Measurements from ENCODE around the gene TMEM97.
A peak's percentile ranks its signal among the peaks of the same experiment; 100 is the strongest.

The TMEM97 gene

DNA sequence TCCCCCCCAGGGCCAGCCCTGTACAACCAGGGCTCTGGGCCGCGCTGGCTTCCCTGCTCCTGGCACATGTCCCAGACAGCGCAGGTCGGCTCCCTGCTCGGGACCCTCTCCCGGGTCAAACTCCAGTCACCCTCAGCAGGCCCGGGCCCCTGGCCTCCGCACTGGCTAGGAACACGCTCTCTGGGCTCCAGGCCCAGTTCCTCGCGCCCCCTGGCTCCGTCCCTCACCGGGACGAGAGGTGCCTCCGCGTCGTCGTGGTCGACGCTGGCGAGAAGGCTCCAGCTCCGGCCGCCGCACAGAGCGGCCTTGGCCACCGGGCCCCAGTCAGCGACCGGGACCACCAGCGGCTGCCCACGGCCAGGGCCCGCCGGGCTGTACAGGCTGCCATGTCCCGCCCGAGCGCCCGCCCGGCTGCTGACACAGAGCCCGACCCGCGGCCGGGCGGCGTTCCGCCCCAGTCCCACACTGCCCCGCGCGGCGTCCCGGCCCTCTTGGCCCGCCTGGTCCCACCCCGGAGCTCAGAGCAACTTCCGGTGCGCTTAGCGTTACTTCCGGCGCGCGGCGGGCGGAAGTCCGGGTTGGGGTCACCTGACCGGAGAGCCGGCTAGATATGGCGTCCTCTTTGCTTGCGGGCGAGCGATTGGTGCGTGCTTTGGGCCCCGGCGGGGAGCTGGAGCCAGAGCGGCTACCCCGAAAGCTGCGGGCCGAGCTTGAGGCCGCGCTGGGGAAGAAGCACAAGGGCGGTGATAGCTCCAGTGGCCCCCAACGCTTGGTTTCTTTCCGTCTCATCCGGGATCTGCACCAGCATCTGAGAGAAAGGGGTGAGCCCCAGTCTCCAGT is 38.3 kb downstream of the TMEM97 start, which contains the start of gene POLDIP2:
Gene POLDIP2 (minus strand): TSS at position 467 of the 840 bp plus-strand sequence. CDS start 79 bp downstream, at position 388.
- H3K4me1 ChIP-seq (ENCODE audit: control insufficient read depth, insufficient read depth, low read length) = peaks cover 6% of the 10 kb centered on the region
- POLR2A ChIA-PET = interaction anchor here (0.6 to 7.9 kb wide), 26 partner anchors 9 to 362 kb away, joined by 3 to 122 read pairs (median 5); partner anchors contain the start of genes IFT20, PIGS, RPL23A and SARM1
- H3K9me3 ChIP-seq (ENCODE audit: control insufficient read depth, insufficient read depth, low read depth, low read length) = no peaks in the 10 kb centered on the region
- H3K4me3 ChIP-seq (ENCODE audit: low read depth, low read length) = peak within 1 kb of the TSS; percentile 90
- peaks cover 55 to 69% of the 10 kb centered on the region in 2 experiments for H3K36me3 ChIP-seq (ENCODE audit: control insufficient read depth in 2 of 2, insufficient read depth in 1 of 2, low read length in 2 of 2)
- CTCF ChIA-PET = interaction anchor here (0.6 to 2.9 kb wide), 9 partner anchors 10 to 552 kb away, joined by 3 to 21 read pairs (median 7); partner anchors contain the start of genes IFT20 and TNFAIP1
- H3K27ac ChIP-seq (ENCODE audit: extremely low read depth, low read depth, low read length) = peak within 1 kb of the TSS; percentile 85
- TF ChIP-seq ZIC2 (tag by site-specific recombination; IDR thresholded peaks at IDR 0.05) (no peak), ZNF830 (tag by site-specific recombination; IDR thresholded peaks at IDR 0.05; ENCODE audit: low read depth) (no peak), ZNF335 (tag by site-specific recombination; conservative IDR thresholded peaks at IDR 0.05) (peak; percentile 38), ZNF184 (tag by site-specific recombination; IDR thresholded peaks at IDR 0.05) (peak; percentile 67; the same call in 1 of the 2 replicates), ZNF175 (tag by site-specific recombination; IDR thresholded peaks at IDR 0.05) (no peak), ZBTB17 (tag by site-specific recombination; IDR thresholded peaks at IDR 0.05) (peak; percentile 87), ZNF626 (tag by site-specific recombination; IDR thresholded peaks at IDR 0.05) (no peak), BCL11B (tag by site-specific recombination; IDR thresholded peaks at IDR 0.05; ENCODE audit: low read depth) (peak; percentile 56; the same call in 1 of the 2 replicates), KLF16 (tag by site-specific recombination; IDR thresholded peaks at IDR 0.05) (peak; percentile 64), SP3 (tag by site-specific recombination; IDR thresholded peaks at IDR 0.05) (peak; percentile 86), MZF1 (tag by site-specific recombination; IDR thresholded peaks at IDR 0.05; ENCODE audit: borderline replicate concordance) (no peak), ZNF138 (tag by site-specific recombination; IDR thresholded peaks at IDR 0.05; ENCODE audit: borderline replicate concordance) (no peak), KLF8 (tag by site-specific recombination; IDR thresholded peaks at IDR 0.05) (peak; percentile 85), ZFHX2 (tag by site-specific recombination; conservative IDR thresholded peaks at IDR 0.05) (no peak), PRDM6 (tag by site-specific recombination; IDR thresholded peaks at IDR 0.05) (no peak), ZNF791 (tag by site-specific recombination; IDR thresholded peaks at IDR 0.05) (no peak), KLF7 (tag by site-specific recombination; IDR thresholded peaks at IDR 0.05; ENCODE audit: borderline replicate concordance) (peak; percentile 75; the same call in 1 of the 2 replicates), ZNF747 (tag by site-specific recombination; IDR thresholded peaks at IDR 0.05) (no peak), ZEB2 (tag by site-specific recombination; IDR thresholded peaks at IDR 0.05) (0 out of 2 replicates have a peak, but pooled peaks have one; percentile 55), ZNF16 (tag by site-specific recombination; IDR thresholded peaks at IDR 0.05; ENCODE audit: low read depth) (no peak), ZNF664 (tag by site-specific recombination; IDR thresholded peaks at IDR 0.05) (no peak), ZNF555 (tag by site-specific recombination; conservative IDR thresholded peaks at IDR 0.05) (no peak), ZBTB7A (tag by site-specific recombination; IDR thresholded peaks at IDR 0.05; ENCODE audit: low read depth) (no peak), ZNF600 (tag by site-specific recombination; IDR thresholded peaks at IDR 0.05) (0 out of 2 replicates have a peak, but pooled peaks have one; percentile 28)
- TF ChIP-seq, protein P1, sequence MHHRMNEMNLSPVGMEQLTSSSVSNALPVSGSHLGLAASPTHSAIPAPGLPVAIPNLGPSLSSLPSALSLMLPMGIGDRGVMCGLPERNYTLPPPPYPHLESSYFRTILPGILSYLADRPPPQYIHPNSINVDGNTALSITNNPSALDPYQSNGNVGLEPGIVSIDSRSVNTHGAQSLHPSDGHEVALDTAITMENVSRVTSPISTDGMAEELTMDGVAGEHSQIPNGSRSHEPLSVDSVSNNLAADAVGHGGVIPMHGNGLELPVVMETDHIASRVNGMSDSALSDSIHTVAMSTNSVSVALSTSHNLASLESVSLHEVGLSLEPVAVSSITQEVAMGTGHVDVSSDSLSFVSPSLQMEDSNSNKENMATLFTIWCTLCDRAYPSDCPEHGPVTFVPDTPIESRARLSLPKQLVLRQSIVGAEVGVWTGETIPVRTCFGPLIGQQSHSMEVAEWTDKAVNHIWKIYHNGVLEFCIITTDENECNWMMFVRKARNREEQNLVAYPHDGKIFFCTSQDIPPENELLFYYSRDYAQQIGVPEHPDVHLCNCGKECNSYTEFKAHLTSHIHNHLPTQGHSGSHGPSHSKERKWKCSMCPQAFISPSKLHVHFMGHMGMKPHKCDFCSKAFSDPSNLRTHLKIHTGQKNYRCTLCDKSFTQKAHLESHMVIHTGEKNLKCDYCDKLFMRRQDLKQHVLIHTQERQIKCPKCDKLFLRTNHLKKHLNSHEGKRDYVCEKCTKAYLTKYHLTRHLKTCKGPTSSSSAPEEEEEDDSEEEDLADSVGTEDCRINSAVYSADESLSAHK (tag by site-specific recombination; IDR thresholded peaks at IDR 0.05) = no peak
- TF ChIP-seq, protein P2, sequence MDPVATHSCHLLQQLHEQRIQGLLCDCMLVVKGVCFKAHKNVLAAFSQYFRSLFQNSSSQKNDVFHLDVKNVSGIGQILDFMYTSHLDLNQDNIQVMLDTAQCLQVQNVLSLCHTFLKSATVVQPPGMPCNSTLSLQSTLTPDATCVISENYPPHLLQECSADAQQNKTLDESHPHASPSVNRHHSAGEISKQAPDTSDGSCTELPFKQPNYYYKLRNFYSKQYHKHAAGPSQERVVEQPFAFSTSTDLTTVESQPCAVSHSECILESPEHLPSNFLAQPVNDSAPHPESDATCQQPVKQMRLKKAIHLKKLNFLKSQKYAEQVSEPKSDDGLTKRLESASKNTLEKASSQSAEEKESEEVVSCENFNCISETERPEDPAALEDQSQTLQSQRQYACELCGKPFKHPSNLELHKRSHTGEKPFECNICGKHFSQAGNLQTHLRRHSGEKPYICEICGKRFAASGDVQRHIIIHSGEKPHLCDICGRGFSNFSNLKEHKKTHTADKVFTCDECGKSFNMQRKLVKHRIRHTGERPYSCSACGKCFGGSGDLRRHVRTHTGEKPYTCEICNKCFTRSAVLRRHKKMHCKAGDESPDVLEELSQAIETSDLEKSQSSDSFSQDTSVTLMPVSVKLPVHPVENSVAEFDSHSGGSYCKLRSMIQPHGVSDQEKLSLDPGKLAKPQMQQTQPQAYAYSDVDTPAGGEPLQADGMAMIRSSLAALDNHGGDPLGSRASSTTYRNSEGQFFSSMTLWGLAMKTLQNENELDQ (tag by site-specific recombination; IDR thresholded peaks at IDR 0.05; ENCODE audit: low read depth) = no peak
- TF ChIP-seq, protein P3, sequence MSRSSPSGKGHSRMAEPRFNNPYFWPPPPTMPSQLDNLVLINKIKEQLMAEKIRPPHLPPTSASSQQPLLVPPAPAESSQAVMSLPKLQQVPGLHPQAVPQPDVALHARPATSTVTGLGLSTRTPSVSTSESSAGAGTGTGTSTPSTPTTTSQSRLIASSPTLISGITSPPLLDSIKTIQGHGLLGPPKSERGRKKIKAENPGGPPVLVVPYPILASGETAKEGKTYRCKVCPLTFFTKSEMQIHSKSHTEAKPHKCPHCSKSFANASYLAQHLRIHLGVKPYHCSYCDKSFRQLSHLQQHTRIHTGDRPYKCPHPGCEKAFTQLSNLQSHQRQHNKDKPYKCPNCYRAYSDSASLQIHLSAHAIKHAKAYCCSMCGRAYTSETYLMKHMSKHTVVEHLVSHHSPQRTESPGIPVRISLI (tag by site-specific recombination; IDR thresholded peaks at IDR 0.05) = no peak
- TF ChIP-seq, protein P4, sequence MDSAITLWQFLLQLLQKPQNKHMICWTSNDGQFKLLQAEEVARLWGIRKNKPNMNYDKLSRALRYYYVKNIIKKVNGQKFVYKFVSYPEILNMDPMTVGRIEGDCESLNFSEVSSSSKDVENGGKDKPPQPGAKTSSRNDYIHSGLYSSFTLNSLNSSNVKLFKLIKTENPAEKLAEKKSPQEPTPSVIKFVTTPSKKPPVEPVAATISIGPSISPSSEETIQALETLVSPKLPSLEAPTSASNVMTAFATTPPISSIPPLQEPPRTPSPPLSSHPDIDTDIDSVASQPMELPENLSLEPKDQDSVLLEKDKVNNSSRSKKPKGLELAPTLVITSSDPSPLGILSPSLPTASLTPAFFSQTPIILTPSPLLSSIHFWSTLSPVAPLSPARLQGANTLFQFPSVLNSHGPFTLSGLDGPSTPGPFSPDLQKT (IDR thresholded peaks at IDR 0.05; ENCODE audit: borderline replicate concordance, low read depth, low read length) = peak; percentile 82; the same call in 1 of the 2 replicates
